Measurements from ENCODE around the gene CHRDL2. TPM values are rescaled to one million over a fixed set of nuclear protein-coding genes. Genes with fewer than 3 reads are reported as not detected.

CHRDL2 gene
- total RNA-seq, 4 donors from 2014 or later: 2.2 to 20.9 (median 4.0) TPM

GRCh38 chr11:74680703-74681531, 50.3 kb downstream of the CHRDL2 start:
- H3K27me3 ChIP-seq: peaks cover 15% of the 10 kb centered on the region
- intact Hi-C loops (cut with DNase I; ENCODE audit: low total_unique reads): no loop called here
- H3K9me3 ChIP-seq: no peaks in the 10 kb centered on the region
- 86 to 91% methylated on average over 1 to 18 of the region's 18 CpGs for WGBS, 2 donors (ENCODE audit: low coverage in 1 of 2)
- no peak for TF ChIP-seq CTCF (IDR thresholded peaks at IDR 0.05)
- no peak for TF ChIP-seq POLR2A (IDR thresholded peaks at IDR 0.05)
- TF ChIP-seq POLR2AphosphoS5 (IDR thresholded peaks at IDR 0.05): no peak
- TF ChIP-seq EP300 (IDR thresholded peaks at IDR 0.05; ENCODE audit: low read depth): no peak
- in situ Hi-C loops (cut with MboI; ENCODE audit: low pct_ligation_motif_present in 1 of 4, low pct_unique_long_range_greater_than_20kb in 1 of 4, low sequenced_read_pairs in 3 of 4): no loop called here
- peaks cover 4 to 17% (median 13%) of the 10 kb centered on the region in 4 donors for H3K4me1 ChIP-seq
- peak overlapping the region in 3 of 4 donors; percentile 39 to 60 (median 42) for H3K27ac ChIP-seq
- H3K36me3 ChIP-seq: no peaks in the 10 kb centered on the region
- peak; percentile 6 for DNase-seq
- H3K4me3 ChIP-seq: no peak overlapping the region

- DNase-seq: no peak
- H3K27ac ChIP-seq: no peak overlapping the region
Measured at GRCh38 chr11:74680035-74680671, 51.1 kb downstream of the CHRDL2 start.

GRCh38 chr11:74679513-74679865, 51.7 kb downstream of the CHRDL2 start:
- intact Hi-C loops (cut with DNase I; ENCODE audit: low total_unique reads): no loop called here

More at GRCh38 chr11:74680035-74680671, 51.1 kb downstream of the CHRDL2 start:
- TF ChIP-seq POLR2AphosphoS5 (IDR thresholded peaks at IDR 0.05) (no peak), CTCF (IDR thresholded peaks at IDR 0.05) (no peak), EP300 (IDR thresholded peaks at IDR 0.05; ENCODE audit: low read depth) (no peak), POLR2A (IDR thresholded peaks at IDR 0.05) (no peak)
- Histone ChIP-seq H3K4me1 (peaks cover 4 to 17% (median 13%) of the 10 kb centered on the region in 4 donors), H3K36me3 (no peaks in the 10 kb centered on the region), H3K9me3 (no peaks in the 10 kb centered on the region), H3K4me3 (no peak overlapping the region), H3K27me3 (peaks cover 15% of the 10 kb centered on the region)
- in situ Hi-C loops (cut with MboI; ENCODE audit: low pct_ligation_motif_present in 1 of 4, low pct_unique_long_range_greater_than_20kb in 1 of 4, low sequenced_read_pairs in 3 of 4) (no loop called here), intact Hi-C loops (cut with DNase I; ENCODE audit: low total_unique reads) (no loop called here)
- 80 to 91% methylated on average over 2 to 9 of the region's 9 CpGs for WGBS, 2 donors (ENCODE audit: low coverage in 1 of 2)

More at GRCh38 chr11:74679513-74679865, 51.7 kb downstream of the CHRDL2 start:
- no peaks in the 10 kb centered on the region for H3K36me3 ChIP-seq
- WGBS, 2 donors (ENCODE audit: low coverage in 1 of 2): 97% methylated on average over 2 of the region's 3 CpGs; no CpG with 5 or more reads in 1 of the 2 donors
- no peak overlapping the region for H3K27ac ChIP-seq
- peaks cover 15% of the 10 kb centered on the region for H3K27me3 ChIP-seq
- H3K4me1 ChIP-seq: peaks cover 4 to 17% (median 13%) of the 10 kb centered on the region in 4 donors
- TF ChIP-seq POLR2A (IDR thresholded peaks at IDR 0.05): no peak
- no peak for TF ChIP-seq CTCF (IDR thresholded peaks at IDR 0.05)
- TF ChIP-seq EP300 (IDR thresholded peaks at IDR 0.05; ENCODE audit: low read depth): no peak
- TF ChIP-seq POLR2AphosphoS5 (IDR thresholded peaks at IDR 0.05): no peak
- in situ Hi-C loops (cut with MboI; ENCODE audit: low pct_ligation_motif_present in 1 of 4, low pct_unique_long_range_greater_than_20kb in 1 of 4, low sequenced_read_pairs in 3 of 4): no loop called here
- H3K4me3 ChIP-seq: no peak overlapping the region
- no peak for DNase-seq
- no peaks in the 10 kb centered on the region for H3K9me3 ChIP-seq
